ENCODE data around the gene NF1. TPM values are rescaled to one million over a fixed set of nuclear protein-coding genes. Genes with fewer than 3 reads are reported as not detected.

Gene NF1
- polyA plus RNA-seq, 1 of the 3 experiments (the other 2 are of a cell fraction) = 19.6 TPM

Small RNA genes lying within 50 kb of the gene (small RNA-seq; reads per million reads assigned to genes)
- gene MIR4733 = 0 to 2.1 (median 1.2) reads per million in 7 experiments

Other genes starting within 250 kb of the NF1 start
- 4.4 and 9.3 TPM in 2 replicates for gene TEFM, start 188.7 kb upstream of the NF1 start, polyA plus RNA-seq (2012; rRNA removed)
- gene ADAP2, start 173.0 kb upstream of the NF1 start, polyA plus RNA-seq (2012; rRNA removed) = 0.39 and 0.42 TPM in 2 replicates
- gene RNF135, start 123.9 kb upstream of the NF1 start, polyA plus RNA-seq (2012; rRNA removed) = not detected in 2 replicates
- 0.61 and 0.99 TPM in 2 replicates for gene OMG, start 202.3 kb downstream of the NF1 start, polyA plus RNA-seq (2012; rRNA removed)
- 0.64 and 0.78 TPM in 2 replicates for gene EVI2B, start 219.1 kb downstream of the NF1 start, polyA plus RNA-seq (2012; rRNA removed)
- 1.3 and 1.9 TPM in 2 replicates for gene EVI2A, start 226.6 kb downstream of the NF1 start, polyA plus RNA-seq (2012; rRNA removed)